HepG2 (cell line): ENCODE measurements around the gene SDHAF1. TPM values are rescaled to one million over a fixed set of nuclear protein-coding genes. Genes with fewer than 3 reads are reported as not detected.

Experiments used
- ATAC-seq: fragments of 200-7000 bp; cut with Tn5 transposase; 3 replicates; pipeline ENCODE4 v1.9.1; 2020; ENCODE audit warnings: mild to moderate bottlenecking, moderate library complexity
- BruUV-seq: library from RNA; stranded (reverse); fragments of 400-500 nt; replicated peaks from 2 replicates; lab custom pipeline; 2021; lab: Mats Ljungman, UMichigan
- CTCF ChIA-PET: fragments of 300-600 bp; formaldehyde crosslinking; extraction: SDS; loops from one replicate; lab custom pipeline; 2021; ENCODE audit warnings: low total read pairs, inconsistent platforms, low intra/inter-chr PET ratio; lab: Yijun Ruan, JAX
- POLR2A ChIA-PET: fragments of 350-600 bp; sonication (Branson Sonifier 250); formaldehyde crosslinking; loops from one replicate; lab custom pipeline; 2020; ENCODE audit warnings: antibody characterized with exemption, inconsistent platforms; lab: Yijun Ruan, JAX
- DNase-seq: peaks from one replicate; pipeline ENCODE4 v3.0.0-alpha.2; 2015; ENCODE audit warnings: low spot score
- FAIRE-seq: peaks from 3 replicates; lab custom pipeline; 2011; peaks lifted over from hg19 to GRCh38; lab: Jason Lieb, UNC
- H2AFZ ChIP-seq: one replicate; pipeline ENCODE4 v1.6.1; 2011; ENCODE audit warnings: low read length, inconsistent platforms
- H3K27ac ChIP-seq: fragments of 300-600 bp; 3 replicates; pipeline ENCODE4 v1.8.0; 2011; ENCODE audit warnings: mixed run types, mild to moderate bottlenecking, mixed read lengths, low read length, inconsistent platforms; ENCODE audit not compliant: insufficient read depth; ENCODE audit errors: extremely low read length
- H3K27me3 ChIP-seq, 2 experiments: fragments of 200-600 bp in 1 of 2; 2 replicates in 1 of 2; 3 replicates in 1 of 2; pipeline versions ENCODE4 v1.6.0 to v1.8.0; 2011; ENCODE audit warnings: low read length in 2 of 2, mild to moderate bottlenecking in 2 of 2, moderate library complexity in 2 of 2, inconsistent platforms in 1 of 2; ENCODE audit not compliant: insufficient read depth in 2 of 2, control insufficient read depth in 1 of 2
- H3K36me3 ChIP-seq, 2 experiments: fragments of 200-600 bp in 1 of 2; replicated peaks in 1 of 2; 2 replicates in 1 of 2; 3 replicates in 1 of 2; pipeline versions ENCODE4 v1.5.1 to v1.8.0; 2011; ENCODE audit warnings: low read length in 2 of 2, inconsistent platforms in 1 of 2; ENCODE audit not compliant: insufficient read depth in 2 of 2, control insufficient read depth in 1 of 2
- H3K4me1 ChIP-seq: 2 replicates; pipeline ENCODE4 v1.5.1; 2012; ENCODE audit warnings: low read length, inconsistent platforms; ENCODE audit not compliant: insufficient read depth
- H3K4me2 ChIP-seq: 2 replicates; pipeline ENCODE4 v1.6.0; 2011; ENCODE audit warnings: low read depth, low read length, inconsistent platforms
- H3K4me3 ChIP-seq, 3 experiments: fragments of 200-600 bp in 1 of 3; sonication (generic), shearing (Covaris generic) in 1 of 3; replicated peaks in 1 of 3; 2 replicates each; pipeline ENCODE4 v1.5.1; 2011 to 2016; ENCODE audit warnings: low read length in 3 of 3, inconsistent platforms in 2 of 3, low read depth in 2 of 3, mild to moderate bottlenecking in 2 of 3, control low read depth in 1 of 3, mixed read lengths in 1 of 3; ENCODE audit not compliant: insufficient read depth in 1 of 3
- H3K79me2 ChIP-seq: one replicate; pipeline ENCODE4 v1.6.1; 2011; ENCODE audit warnings: low read length, inconsistent platforms; ENCODE audit not compliant: insufficient read depth
- H3K9ac ChIP-seq: 2 replicates; pipeline ENCODE4 v1.6.0; 2011; ENCODE audit warnings: mild to moderate bottlenecking, low read depth, low read length, inconsistent platforms; ENCODE audit not compliant: insufficient read depth
- H3K9me3 ChIP-seq: 2 replicates; pipeline ENCODE4 v1.5.1; 2012; ENCODE audit warnings: mild to moderate bottlenecking, low read length
- H4K20me1 ChIP-seq: 2 replicates; pipeline ENCODE4 v1.6.0; 2011; ENCODE audit warnings: inconsistent platforms, mild to moderate bottlenecking, low read length, moderate library complexity; ENCODE audit not compliant: insufficient read depth
- IRF9 ChIP-seq: sonication (generic); formaldehyde crosslinking; IDR thresholded peaks from 2 replicates; pipeline ENCODE4 v1.8.0; 2022; ENCODE audit warnings: missing genetic modification reagents, mild to moderate bottlenecking, borderline replicate concordance
- PLSCR1 ChIP-seq: sonication (generic); formaldehyde crosslinking; IDR thresholded peaks from 2 replicates; pipeline ENCODE4 v1.5.0; 2020; ENCODE audit warnings: missing genetic modification reagents, mild to moderate bottlenecking, borderline replicate concordance
- RAD51 ChIP-seq: fragments of 450-650 bp; IDR thresholded peaks from 2 replicates; pipeline ENCODE4 v1.6.1; 2016; ENCODE audit warnings: borderline replicate concordance
- WGBS: methylation state at CpG from one replicate; pipeline ENCODE4 v1.1.6; 2017; ENCODE audit warnings: low lambda C conversion rate; 5-methylcytosine and 5-hydroxymethylcytosine counted together
- in situ Hi-C: cut with HindIII; loops from 2 replicates; pipeline ENCODE4 v1.10.0; 2017; ENCODE audit warnings: low pct_unique_long_range_greater_than_20kb; ENCODE audit not compliant: extremely low pct_ligation_motif_present
- intact Hi-C: fragments of 100-400 bp; cut with micrococcal nuclease; formaldehyde crosslinking; loops from one replicate; pipeline ENCODE4 v1.10.0; 2022; ENCODE audit not compliant: unreplicated experiment
- polyA plus RNA-seq, 8 experiments: library from polyadenylated mRNA; depleted of rRNA in 3 of 8; stranded (reverse) in 7 of 8; unstranded in 1 of 8; fragments of >200 nt; fragmentation: Illumina TruSeq in 4 of 8; extraction: Trizol in 4 of 8; gene quantifications; 2 replicates each; pipeline versions ENCODE4 v1.2.1 to v1.2.3, GENCODE V29; 2011 to 2016; ENCODE audit warnings: low read depth in 4 of 8, missing spikeins in 1 of 8, mixed read lengths in 1 of 8; ENCODE audit not compliant: insufficient read depth in 1 of 8
- total RNA-seq, 5 experiments: library from RNA; depleted of rRNA; stranded (reverse); fragments of >200 nt; fragmentation: Illumina TruSeq; extraction: Trizol; gene quantifications; 2 replicates each; pipeline ENCODE4 v1.2.3, GENCODE V29; 2016; ENCODE audit warnings: low read depth in 1 of 5

SDHAF1 gene
- total and polyA plus RNA-seq, 2 of the 13 experiments (the other 11 are each of a cell fraction or from before 2014, with no cell fraction given), result 17.8 to 22.8 TPM

GRCh38 chr19:35949131-35949530 is 45.9 kb upstream of the SDHAF1 start (continued):
- no peak for TF ChIP-seq IRF9
- TF ChIP-seq, all 625 proteins: peak for 0

- no peak overlapping the region for H3K4me2 ChIP-seq
- no TSS peak for BruUV-seq
Observed at GRCh38 chr19:35955881-35956634, 38.9 kb upstream of the SDHAF1 start.

More at GRCh38 chr19:35955881-35956634, 38.9 kb upstream of the SDHAF1 start:
- WGBS, result 33% methylated on average over 6 of the region's 6 CpGs
- Histone ChIP-seq H3K27me3 (peaks cover 4 to 44% of the 10 kb centered on the region in 2 experiments; a peak in 4 of 5 replicates), H3K9me3 (no peaks in the 10 kb centered on the region), H4K20me1 (no peaks in the 10 kb centered on the region), H3K9ac (no peak overlapping the region), H3K36me3 (no peaks in the 10 kb centered on the region), H3K27ac (no peak overlapping the region), H3K79me2 (no peaks in the 10 kb centered on the region), H3K4me1 (no peaks in the 10 kb centered on the region), H2AFZ (no peak overlapping the region), H3K4me3 (no peak overlapping the region)
- POLR2A ChIA-PET, result no interaction called here
- TF ChIP-seq PLSCR1 (CRISPR knock-in tag), result no peak
- TF ChIP-seq RAD51, result peak; percentile 46; the same call in 1 of the 2 replicates
- ATAC-seq (no peak), FAIRE-seq (no peak), DNase-seq (no peak)
- CTCF ChIA-PET, result no interaction called here
- intact Hi-C loops, result no loop called here
- in situ Hi-C loops, result no loop called here
